ENCODE results near the gene PDE7B.

Gene PDE7B

DNA sequence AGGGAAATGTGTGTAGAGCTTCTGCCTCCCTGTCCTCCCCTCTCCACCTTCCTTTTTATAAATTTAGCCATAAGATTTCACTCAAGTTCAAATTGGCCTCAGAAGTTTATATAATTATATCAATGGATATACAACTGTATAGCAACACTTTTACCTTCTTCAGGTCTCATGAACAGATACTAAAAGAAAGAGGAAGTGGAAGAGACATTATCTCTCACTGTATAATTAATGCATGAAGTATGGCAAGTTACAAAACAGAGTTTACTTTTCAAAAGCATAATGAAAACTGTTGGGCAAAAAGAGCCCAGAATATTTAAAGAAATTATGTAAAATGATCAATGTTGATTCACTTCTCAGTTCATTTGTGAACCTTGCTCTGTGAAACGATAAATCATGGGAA lies 99.7 kb downstream of the PDE7B start:
- Histone ChIP-seq H3F3A (ENCODE audit: insufficient read depth, low read length) (no peaks in the 10 kb centered on the region), H2AFZ (ENCODE audit: low read length) (no peak overlapping the region), H3K9ac (ENCODE audit: low read length) (no peak overlapping the region), H3K79me2 (ENCODE audit: insufficient read depth, low read length) (no peaks in the 10 kb centered on the region), H3K4me1 (ENCODE audit: insufficient read depth, low read length, severe bottlenecking) (no peaks in the 10 kb centered on the region), H3K36me3 (ENCODE audit: insufficient read depth, low read length) (no peaks in the 10 kb centered on the region), H3K4me3 (ENCODE audit: low read depth, low read length, poor library complexity, severe bottlenecking) (no peak overlapping the region), H3K27ac (ENCODE audit: low read depth, low read length, poor library complexity, severe bottlenecking) (no peak overlapping the region), H4K20me1 (ENCODE audit: insufficient read depth, low read length) (no peaks in the 10 kb centered on the region), H3K9me3 (ENCODE audit: low read length) (no peaks in the 10 kb centered on the region), H3K4me2 (ENCODE audit: low read length) (no peak overlapping the region), H3K27me3 (ENCODE audit: insufficient read depth, low read length) (no peaks in the 10 kb centered on the region), H3K9me2 (ENCODE audit: low read depth, low read length) (no peaks in the 10 kb centered on the region)
- TF ChIP-seq EZH2 (IDR thresholded peaks at IDR 0.05; ENCODE audit: borderline replicate concordance, low read length) = no peak

DNA sequence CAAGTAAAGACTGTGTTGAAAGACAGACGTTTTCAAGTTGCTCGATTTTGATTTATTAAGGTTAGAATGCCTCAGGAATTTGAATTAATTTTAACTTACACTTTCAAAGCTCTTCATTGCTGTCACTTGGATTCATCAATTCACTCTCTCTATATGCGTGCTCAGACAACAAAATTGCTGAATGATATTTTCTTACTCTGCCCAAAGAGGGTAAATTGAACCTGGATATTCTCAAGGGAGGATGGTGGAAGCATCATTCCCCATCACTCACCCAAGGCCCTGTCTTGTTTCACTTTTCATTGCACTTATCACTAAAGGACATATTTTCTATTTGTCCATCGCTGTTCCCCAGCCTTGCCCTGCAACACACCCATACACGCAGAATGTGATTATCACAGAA lies 102.3 kb downstream of the PDE7B start:
- TF ChIP-seq, protein P1, sequence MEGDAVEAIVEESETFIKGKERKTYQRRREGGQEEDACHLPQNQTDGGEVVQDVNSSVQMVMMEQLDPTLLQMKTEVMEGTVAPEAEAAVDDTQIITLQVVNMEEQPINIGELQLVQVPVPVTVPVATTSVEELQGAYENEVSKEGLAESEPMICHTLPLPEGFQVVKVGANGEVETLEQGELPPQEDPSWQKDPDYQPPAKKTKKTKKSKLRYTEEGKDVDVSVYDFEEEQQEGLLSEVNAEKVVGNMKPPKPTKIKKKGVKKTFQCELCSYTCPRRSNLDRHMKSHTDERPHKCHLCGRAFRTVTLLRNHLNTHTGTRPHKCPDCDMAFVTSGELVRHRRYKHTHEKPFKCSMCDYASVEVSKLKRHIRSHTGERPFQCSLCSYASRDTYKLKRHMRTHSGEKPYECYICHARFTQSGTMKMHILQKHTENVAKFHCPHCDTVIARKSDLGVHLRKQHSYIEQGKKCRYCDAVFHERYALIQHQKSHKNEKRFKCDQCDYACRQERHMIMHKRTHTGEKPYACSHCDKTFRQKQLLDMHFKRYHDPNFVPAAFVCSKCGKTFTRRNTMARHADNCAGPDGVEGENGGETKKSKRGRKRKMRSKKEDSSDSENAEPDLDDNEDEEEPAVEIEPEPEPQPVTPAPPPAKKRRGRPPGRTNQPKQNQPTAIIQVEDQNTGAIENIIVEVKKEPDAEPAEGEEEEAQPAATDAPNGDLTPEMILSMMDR (IDR thresholded peaks at IDR 0.05; ENCODE audit: low read length) = no peak
- TF ChIP-seq EZH2 (IDR thresholded peaks at IDR 0.05; ENCODE audit: borderline replicate concordance, low read length) = no peak
- H3F3A ChIP-seq (ENCODE audit: insufficient read depth, low read length) = no peaks in the 10 kb centered on the region
- no peaks in the 10 kb centered on the region for H3K79me2 ChIP-seq (ENCODE audit: insufficient read depth, low read length)
- no peaks in the 10 kb centered on the region for H3K9me2 ChIP-seq (ENCODE audit: low read depth, low read length)
- no peak overlapping the region for H3K4me3 ChIP-seq (ENCODE audit: low read depth, low read length, poor library complexity, severe bottlenecking)
- H3K4me2 ChIP-seq (ENCODE audit: low read length) = no peak overlapping the region
- no peaks in the 10 kb centered on the region for H3K36me3 ChIP-seq (ENCODE audit: insufficient read depth, low read length)
- H3K9ac ChIP-seq (ENCODE audit: low read length) = no peak overlapping the region
- no peaks in the 10 kb centered on the region for H3K4me1 ChIP-seq (ENCODE audit: insufficient read depth, low read length, severe bottlenecking)
- no peak overlapping the region for H3K27ac ChIP-seq (ENCODE audit: low read depth, low read length, poor library complexity, severe bottlenecking)
- no peaks in the 10 kb centered on the region for H4K20me1 ChIP-seq (ENCODE audit: insufficient read depth, low read length)
- H2AFZ ChIP-seq (ENCODE audit: low read length) = no peak overlapping the region
- no peaks in the 10 kb centered on the region for H3K27me3 ChIP-seq (ENCODE audit: insufficient read depth, low read length)
- no peaks in the 10 kb centered on the region for H3K9me3 ChIP-seq (ENCODE audit: low read length)

GRCh38 chr6:135955099-135955498 lies 103.6 kb downstream of the PDE7B start:
- Histone ChIP-seq H3K9ac (ENCODE audit: low read length) (no peak overlapping the region), H3K9me2 (ENCODE audit: low read depth, low read length) (no peaks in the 10 kb centered on the region), H3K79me2 (ENCODE audit: insufficient read depth, low read length) (no peaks in the 10 kb centered on the region), H3K4me2 (ENCODE audit: low read length) (no peak overlapping the region), H4K20me1 (ENCODE audit: insufficient read depth, low read length) (no peaks in the 10 kb centered on the region), H3F3A (ENCODE audit: insufficient read depth, low read length) (no peaks in the 10 kb centered on the region), H3K4me3 (ENCODE audit: low read depth, low read length, poor library complexity, severe bottlenecking) (no peak overlapping the region), H3K36me3 (ENCODE audit: insufficient read depth, low read length) (no peaks in the 10 kb centered on the region), H3K27me3 (ENCODE audit: insufficient read depth, low read length) (no peaks in the 10 kb centered on the region), H2AFZ (ENCODE audit: low read length) (no peak overlapping the region), H3K27ac (ENCODE audit: low read depth, low read length, poor library complexity, severe bottlenecking) (no peak overlapping the region), H3K9me3 (ENCODE audit: low read length) (no peaks in the 10 kb centered on the region), H3K4me1 (ENCODE audit: insufficient read depth, low read length, severe bottlenecking) (no peaks in the 10 kb centered on the region)
- no peak for TF ChIP-seq EZH2 (IDR thresholded peaks at IDR 0.05; ENCODE audit: borderline replicate concordance, low read length)
- TF ChIP-seq, protein P1 (IDR thresholded peaks at IDR 0.05; ENCODE audit: low read length) = no peak

- Histone ChIP-seq H3K27ac (ENCODE audit: low read depth, low read length, poor library complexity, severe bottlenecking) (no peak overlapping the region), H3K9me3 (ENCODE audit: low read length) (no peaks in the 10 kb centered on the region), H3K4me2 (ENCODE audit: low read length) (no peak overlapping the region), H4K20me1 (ENCODE audit: insufficient read depth, low read length) (no peaks in the 10 kb centered on the region), H3K36me3 (ENCODE audit: insufficient read depth, low read length) (no peaks in the 10 kb centered on the region), H3K9me2 (ENCODE audit: low read depth, low read length) (no peaks in the 10 kb centered on the region), H3K9ac (ENCODE audit: low read length) (no peak overlapping the region), H2AFZ (ENCODE audit: low read length) (no peak overlapping the region), H3K79me2 (ENCODE audit: insufficient read depth, low read length) (no peaks in the 10 kb centered on the region), H3F3A (ENCODE audit: insufficient read depth, low read length) (no peaks in the 10 kb centered on the region), H3K27me3 (ENCODE audit: insufficient read depth, low read length) (no peaks in the 10 kb centered on the region), H3K4me1 (ENCODE audit: insufficient read depth, low read length, severe bottlenecking) (no peaks in the 10 kb centered on the region), H3K4me3 (ENCODE audit: low read depth, low read length, poor library complexity, severe bottlenecking) (no peak overlapping the region)
- TF ChIP-seq, protein P1 (IDR thresholded peaks at IDR 0.05; ENCODE audit: low read length) = no peak
- TF ChIP-seq EZH2 (IDR thresholded peaks at IDR 0.05; ENCODE audit: borderline replicate concordance, low read length) = no peak
Observed at GRCh38 chr6:135962731-135963130, 111.2 kb downstream of the PDE7B start.

Data from OCI-LY1 (cell line).